Left colon (tissue), 2 donors: ENCODE measurements around the gene PGM2. TPM values are rescaled to one million over a fixed set of nuclear protein-coding genes. Genes with fewer than 3 reads are reported as not detected.
"Not testable (repeated sequence)": the region's sequence is repeated elsewhere in the genome, so short reads cannot be mapped to it uniquely, and the experiment has no call there.

Experiments used
- ATAC-seq: fragments of 200-7000 bp; cut with Tn5 transposase; one replicate; pipeline ENCODE4 v1.9.1; 2020; ENCODE audit warnings: mild to moderate bottlenecking, moderate library complexity
- DNase-seq, 2 donors: peaks; one replicate each; pipeline ENCODE4 v3.0.0-alpha.2; 2020
- intact Hi-C, 2 donors: fragments of 100-400 bp; cut with DNase I in 1 of 2; cut with micrococcal nuclease in 1 of 2; formaldehyde crosslinking; loops; one replicate each; pipeline versions ENCODE4 v1.11.2 to v1.14.0; 2022; cut with DNase I, micrococcal nuclease
- long read RNA-seq: library from polyadenylated mRNA; unstranded; transcript quantifications from one replicate; pipeline ENCODE4 v2.0.0, GENCODE V29; 2021
- total RNA-seq, 2 donors: library from RNA; stranded (reverse); fragmentation: NEBNext Ultra II Directional; extraction: Animal tissue kit (Norgen Biotek cat#: 25700); gene quantifications; one replicate each; pipeline ENCODE4 v1.2.1, GENCODE V29; 2021
- donor health status: DM: no; HTN: no; CAD: no.
- donor health status: DM: yes; HTN: yes; CAD: no.

PGM2 gene
- total RNA-seq, result 10 to 100 TPM; 28.2 to 29.8 TPM
- long read RNA-seq, transcript PGM2-201 (14 exons, 3,264 nt), result major isoform, 8 of 13 reads
- long read RNA-seq, partial matches to known transcripts, result 5 of 13 reads
- long read RNA-seq, other reads (novel, unspliced or antisense), result 0 of 13 reads

DNA sequence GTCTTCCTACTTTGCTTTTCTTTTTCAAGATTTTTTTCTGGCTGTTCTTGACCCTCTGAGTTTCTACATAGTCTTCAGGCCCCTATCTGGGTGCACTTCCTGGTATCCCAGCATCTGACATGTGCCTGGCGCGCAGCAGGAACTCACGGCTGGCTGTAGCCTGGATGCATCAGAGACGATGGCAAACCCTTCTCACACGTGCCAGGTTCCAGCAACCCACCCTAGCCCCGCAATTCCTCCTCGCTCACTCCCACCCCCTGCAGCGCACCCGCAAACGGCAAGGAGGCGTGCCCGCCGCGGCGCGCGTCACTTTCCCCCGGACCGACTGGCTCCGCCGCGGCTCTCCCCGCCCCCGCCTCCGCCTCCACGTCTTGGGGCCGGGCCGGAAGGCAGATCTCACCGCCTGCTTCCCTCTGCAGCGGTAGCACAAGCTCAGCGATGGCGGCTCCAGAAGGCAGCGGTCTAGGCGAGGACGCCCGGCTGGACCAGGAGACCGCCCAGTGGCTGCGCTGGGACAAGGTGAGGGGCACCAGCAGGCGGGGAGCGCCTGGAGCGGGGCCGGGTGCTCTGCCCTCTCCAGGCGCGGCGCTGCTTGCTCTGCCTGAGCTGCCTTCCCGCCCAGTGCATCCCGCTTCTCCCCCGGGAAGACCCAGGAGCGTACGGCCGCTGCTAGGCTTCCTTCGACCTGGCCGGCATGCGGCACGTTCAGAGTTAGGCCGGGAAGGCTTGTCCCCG lies at the start of gene PGM2:
PGM2 (plus strand) TSS at position 392 of the 735 bp plus-strand sequence; CDS start at position 439, 47 bp downstream.
- DNase-seq, result peak; percentile 89 to 94
- ATAC-seq, result peak; percentile 96
- intact Hi-C loops, result loop anchor here in 1 of 2 donors (10.0 kb wide), 1 partner anchor 48 kb away; no protein-coding TSS in a partner anchor

DNA sequence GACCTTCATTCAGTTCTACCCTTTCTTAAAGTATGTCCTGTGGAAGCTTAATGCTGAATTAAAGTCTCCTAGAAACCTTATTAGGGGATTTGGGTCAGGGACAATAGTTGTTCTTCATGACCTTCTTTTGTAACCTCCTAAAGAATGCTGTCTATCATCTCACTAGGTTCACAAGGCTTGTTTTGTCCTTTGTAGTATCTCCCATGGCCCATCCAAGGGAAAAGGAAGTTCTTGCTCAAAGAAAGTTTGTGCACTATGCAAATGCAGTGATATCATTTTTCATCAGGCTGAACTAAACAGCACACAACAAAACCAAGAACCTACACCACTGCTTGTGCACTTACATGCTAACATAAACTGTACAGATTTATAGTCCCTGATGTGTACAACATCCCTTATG lies 46.6 kb upstream of the PGM2 start:
- intact Hi-C loops, result no loop called here
- ATAC-seq (no peak), DNase-seq (no peak)

- ATAC-seq (peak; percentile 65), DNase-seq (peak in 1 of 2 donors; percentile 32)
- intact Hi-C loops, result no loop called here
These were observed 45.9 kb upstream of the PGM2 start for GRCh38 chr4:37780444-37781130.

- intact Hi-C loops, result no loop called here
- ATAC-seq (no peak), DNase-seq (no peak)
These were observed 45.4 kb upstream of the PGM2 start for GRCh38 chr4:37781131-37781455.

- DNase-seq, intact Hi-C loops, ATAC-seq: not testable (repeated sequence)
These were observed 40.2 kb upstream of the PGM2 start for GRCh38 chr4:37786267-37786666.

DNA sequence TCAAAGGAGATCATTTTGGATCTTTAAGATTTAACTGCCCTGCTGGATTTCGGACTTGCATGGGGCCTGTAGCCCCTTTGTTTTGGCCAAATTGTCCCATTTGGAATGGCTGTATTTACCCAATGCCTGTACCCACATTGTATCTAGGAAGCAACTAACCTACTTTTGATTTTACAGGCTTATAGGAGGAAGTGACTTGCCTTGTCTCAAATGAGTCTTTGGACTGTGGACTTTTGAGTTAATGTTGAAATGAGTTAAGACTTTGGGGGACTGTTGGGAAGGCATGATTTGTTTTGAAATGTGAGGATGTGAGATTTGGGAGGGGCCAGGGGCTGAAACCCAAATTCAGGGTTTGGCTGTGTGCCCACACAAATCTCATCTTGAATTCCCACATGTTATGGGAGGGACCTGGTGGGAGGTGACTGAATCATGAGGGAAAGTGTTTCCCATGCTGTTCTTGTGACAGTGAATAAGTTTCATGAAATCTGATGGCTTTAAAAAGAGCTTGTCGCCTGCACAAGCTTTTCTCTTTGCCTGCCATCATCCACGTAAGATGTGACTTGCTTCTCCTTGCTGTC lies 38.5 kb upstream of the PGM2 start:
- intact Hi-C loops, DNase-seq: not testable (repeated sequence)
- ATAC-seq, result peak; percentile 62

- DNase-seq (no peak), ATAC-seq (no peak)
- intact Hi-C loops, result no loop called here
These were observed 37.7 kb upstream of the PGM2 start for GRCh38 chr4:37788819-37789218.

GRCh38 chr4:37792241-37792640 lies 34.2 kb upstream of the PGM2 start:
- no peak for DNase-seq
- ATAC-seq, result no peak
- intact Hi-C loops, result loop anchor here in 1 of 2 donors (5.0 kb wide), 1 partner anchor 195 kb away; no protein-coding TSS in a partner anchor

- DNase-seq, result no peak
These were observed 32.9 kb upstream of the PGM2 start for GRCh38 chr4:37793562-37793961.

GRCh38 chr4:37794056-37794455 lies 32.4 kb upstream of the PGM2 start:
- no peak for ATAC-seq
- intact Hi-C loops, result loop anchor here in 1 of 2 donors (5.0 kb wide), 1 partner anchor 197 kb away; no protein-coding TSS in a partner anchor
- DNase-seq, result no peak

More at GRCh38 chr4:37793562-37793961, 32.9 kb upstream of the PGM2 start:
- intact Hi-C loops, result loop anchor here in 1 of 2 donors (5.0 kb wide), 1 partner anchor 196 kb away; no protein-coding TSS in a partner anchor
- ATAC-seq, result peak; percentile 76

DNA sequence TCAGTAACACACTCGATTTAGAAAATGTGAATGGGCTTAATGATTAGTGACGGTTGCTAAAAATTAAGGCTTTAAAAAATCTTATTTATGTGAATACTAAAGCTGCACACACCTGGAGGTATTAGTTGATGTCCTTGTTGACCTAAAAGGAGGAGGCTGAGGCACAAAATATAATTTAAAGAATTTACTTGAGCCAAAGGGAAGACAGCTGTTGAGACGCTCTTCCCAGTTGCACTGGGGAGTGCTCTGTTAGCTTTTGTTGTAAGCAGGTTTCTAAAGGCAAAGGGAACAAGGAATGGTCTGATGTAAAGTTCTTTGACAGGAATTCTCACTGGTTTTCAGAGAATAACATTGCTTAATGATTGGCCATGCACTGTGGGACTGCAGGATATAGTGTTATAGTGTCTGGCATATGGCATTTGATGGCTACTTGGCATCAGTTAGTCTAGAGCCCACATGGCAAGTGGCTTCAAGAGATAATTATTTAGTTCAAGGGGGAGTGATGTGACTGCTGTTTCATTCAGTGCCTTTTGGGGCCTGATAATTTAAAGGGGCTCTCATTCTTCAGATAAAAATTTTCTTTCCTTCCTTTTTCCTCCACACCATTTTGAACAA lies 30.8 kb upstream of the PGM2 start:
- intact Hi-C loops, result loop anchor here in 1 of 2 donors (5.0 kb wide), 1 partner anchor 188 kb away; no protein-coding TSS in a partner anchor
- no peak for ATAC-seq
- DNase-seq, result no peak

DNA sequence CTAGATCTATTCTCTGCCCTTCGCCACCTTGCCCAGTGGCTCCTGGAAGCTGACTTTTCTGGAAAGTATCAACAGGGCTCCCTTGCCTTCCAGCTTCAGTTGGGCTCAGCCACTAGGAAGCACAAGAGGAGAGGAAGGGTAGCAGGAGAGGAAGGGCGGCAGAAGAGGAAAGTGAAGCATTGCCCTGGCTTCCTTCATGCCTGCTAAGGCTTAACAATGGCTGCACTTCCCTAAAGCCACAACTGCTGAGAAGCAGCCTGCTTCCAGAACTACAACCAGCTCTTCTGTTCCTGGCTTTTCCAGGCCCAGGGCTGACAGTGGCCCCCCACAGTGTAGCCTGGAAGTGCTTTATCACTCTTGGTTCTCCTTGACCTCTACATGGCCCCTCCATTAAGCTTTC lies 29.1 kb upstream of the PGM2 start:
- DNase-seq (no peak), ATAC-seq (no peak)
- intact Hi-C loops, result loop anchor here in 1 of 2 donors (5.0 kb wide), 1 partner anchor 190 kb away; no protein-coding TSS in a partner anchor

- intact Hi-C loops, result loop anchor here in 1 of 2 donors (5.0 kb wide), 1 partner anchor 191 kb away; no protein-coding TSS in a partner anchor
- DNase-seq (no peak), ATAC-seq (no peak)
These were observed 28.6 kb upstream of the PGM2 start for GRCh38 chr4:37797923-37798322.

DNA sequence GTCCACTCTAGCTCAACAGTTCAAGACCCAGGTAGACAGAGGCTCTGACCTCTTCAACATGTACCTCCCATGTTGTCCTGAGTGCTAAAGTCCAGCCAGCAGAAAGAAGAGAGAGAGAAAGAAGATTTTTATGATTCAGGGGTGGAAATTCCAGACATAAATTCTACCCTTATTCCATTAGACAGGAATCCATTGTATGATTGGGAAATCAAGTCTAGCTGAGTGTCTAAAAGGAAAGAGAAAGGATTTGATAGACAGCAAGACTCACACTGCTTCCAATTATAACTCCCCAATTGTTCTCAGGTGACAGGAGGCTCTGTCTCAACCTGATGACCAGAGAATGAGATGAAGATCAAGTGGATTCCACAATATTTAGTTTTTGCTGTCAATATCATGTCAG lies 27.9 kb upstream of the PGM2 start:
- intact Hi-C loops, result loop anchor here in 1 of 2 donors (5.0 kb wide), 1 partner anchor 191 kb away; no protein-coding TSS in a partner anchor
- no peak for DNase-seq

GRCh38 chr4:37799941-37800554 lies 26.4 kb upstream of the PGM2 start:
- intact Hi-C loops, result loop anchor here (5.0 to 10.0 kb wide), 4 partner anchors 175 to 235 kb away; no protein-coding TSS in a partner anchor
- DNase-seq, result no peak
- ATAC-seq, result no peak

More for the DNA sequence above, 27.9 kb upstream of the PGM2 start:
- ATAC-seq, result peak; percentile 16

DNA sequence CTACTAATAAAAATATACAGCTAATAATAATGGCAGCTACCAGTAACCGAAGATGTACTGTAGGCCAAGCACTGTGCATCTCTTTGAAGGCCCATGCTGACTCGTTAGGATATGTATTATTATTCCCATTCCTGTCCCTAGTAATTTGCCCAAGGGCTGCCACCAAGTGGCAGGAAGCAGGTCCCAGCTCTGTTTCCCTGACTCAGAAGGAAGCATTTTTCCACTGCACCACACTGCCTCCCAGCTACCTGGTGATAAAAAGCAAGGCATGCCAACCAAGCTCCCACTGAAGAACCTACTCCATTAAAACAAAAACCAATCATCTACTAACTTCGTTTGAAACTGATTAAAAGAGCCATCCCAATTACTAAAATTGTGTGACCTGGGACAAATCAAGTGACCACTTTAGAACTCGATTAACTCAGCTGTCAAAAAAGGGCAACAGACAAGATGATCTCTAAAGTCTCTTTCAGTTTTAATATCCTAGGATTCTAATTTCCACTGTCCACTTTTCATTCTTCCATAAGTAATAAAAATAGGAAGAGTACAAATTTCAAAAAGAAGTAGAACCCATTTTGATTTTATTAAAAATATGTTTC lies 24.3 kb upstream of the PGM2 start:
- DNase-seq, result peak; percentile 55 to 74
- intact Hi-C loops, result loop anchor here (5.0 to 10.0 kb wide), 3 partner anchors 173 to 233 kb away; no protein-coding TSS in a partner anchor
- peak; percentile 95 for ATAC-seq

DNA sequence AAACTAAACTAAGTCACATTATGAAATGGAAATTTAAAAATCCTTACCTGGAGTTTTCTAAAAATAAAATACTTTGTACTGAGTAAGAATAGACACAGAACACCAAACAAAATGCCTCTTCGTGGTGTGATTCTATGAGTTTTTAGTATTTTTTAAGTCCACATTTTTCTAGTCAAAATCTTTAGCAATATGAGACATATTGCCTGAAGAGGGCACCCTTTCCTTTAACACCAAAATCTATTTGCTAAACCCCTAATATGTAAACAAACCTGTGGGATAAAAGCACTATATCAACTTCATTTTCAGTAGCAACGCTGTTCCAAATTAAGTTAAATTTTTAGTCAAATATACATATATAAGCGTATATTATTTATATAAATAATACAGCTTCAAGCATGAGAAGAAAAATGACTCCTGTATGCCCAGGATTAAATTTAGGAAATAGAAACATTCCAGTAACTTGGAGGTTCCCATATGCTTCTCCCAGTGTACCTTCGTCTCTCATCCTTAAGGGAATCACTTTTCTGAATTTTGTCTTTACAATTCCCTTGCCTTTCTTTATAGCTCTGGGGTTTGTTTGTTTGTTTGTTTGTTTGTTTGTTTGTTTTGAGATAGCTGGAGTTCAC lies 23.0 kb upstream of the PGM2 start:
- peak; percentile 37 for ATAC-seq
- DNase-seq, result no peak
- intact Hi-C loops, result loop anchor here (5.0 to 10.0 kb wide), 3 partner anchors 171 to 231 kb away; no protein-coding TSS in a partner anchor
